Measurements from ENCODE around the gene ABLIM1.

The ABLIM1 gene

DNA sequence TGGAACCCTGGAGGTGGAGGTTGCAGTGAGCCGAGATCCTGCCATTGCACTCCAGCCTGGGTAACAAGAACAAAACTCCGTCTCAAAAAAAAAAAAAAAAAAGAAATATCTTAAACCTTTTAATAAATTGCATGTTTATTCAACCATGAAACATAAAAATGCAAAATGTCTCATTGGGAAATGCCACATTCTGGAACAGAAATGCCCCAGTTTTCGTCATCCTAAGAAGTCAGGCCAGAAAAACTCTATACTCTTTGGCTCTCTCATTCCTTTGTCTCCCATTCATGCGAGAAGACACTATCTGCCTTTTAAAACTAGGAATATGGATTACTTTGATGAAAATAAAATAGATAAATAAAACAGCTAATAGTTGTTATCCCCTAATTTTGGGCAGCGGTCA, 21.5 kb upstream of the ABLIM1 start:
- no peak for DNase-seq

DNA sequence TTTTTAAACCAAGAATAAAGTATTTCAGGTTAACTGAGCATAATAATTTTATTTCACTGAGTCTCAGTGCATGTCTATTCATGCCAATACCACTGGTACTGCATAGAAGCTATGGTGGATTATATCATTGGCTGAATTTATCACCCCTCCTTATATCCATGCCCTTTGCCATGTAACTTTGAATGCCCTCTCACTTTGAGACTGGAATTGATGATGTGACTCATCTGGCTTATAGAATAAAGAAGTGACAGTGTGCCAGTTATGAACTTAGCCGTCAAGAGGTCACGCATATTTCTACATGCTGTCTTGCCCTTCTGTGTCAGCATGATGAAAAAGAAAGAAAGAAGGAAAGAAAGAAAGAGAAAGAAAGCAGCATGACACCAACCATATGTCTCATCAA, 20.7 kb upstream of the ABLIM1 start:
- no peak for DNase-seq

DNA sequence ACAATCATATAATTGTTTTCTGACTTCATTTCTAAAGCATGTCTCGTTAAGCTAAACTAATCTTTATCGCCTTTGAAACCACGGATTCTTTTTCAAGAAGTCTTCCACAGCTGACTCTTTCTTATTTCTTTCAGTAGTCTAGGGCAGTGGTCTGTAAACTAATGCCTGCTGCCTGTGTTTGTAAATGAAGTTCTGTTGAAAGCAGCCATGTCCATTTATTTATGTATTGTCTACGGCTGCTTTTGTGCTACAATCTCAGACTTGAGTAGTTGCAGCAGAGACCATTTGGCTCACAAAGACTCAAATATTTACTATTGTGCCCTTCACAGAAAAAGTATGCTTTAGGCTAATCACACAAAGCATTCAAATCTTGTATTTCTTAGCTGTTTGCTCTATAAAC, 20.3 kb upstream of the ABLIM1 start:
- no peak for DNase-seq

DNA sequence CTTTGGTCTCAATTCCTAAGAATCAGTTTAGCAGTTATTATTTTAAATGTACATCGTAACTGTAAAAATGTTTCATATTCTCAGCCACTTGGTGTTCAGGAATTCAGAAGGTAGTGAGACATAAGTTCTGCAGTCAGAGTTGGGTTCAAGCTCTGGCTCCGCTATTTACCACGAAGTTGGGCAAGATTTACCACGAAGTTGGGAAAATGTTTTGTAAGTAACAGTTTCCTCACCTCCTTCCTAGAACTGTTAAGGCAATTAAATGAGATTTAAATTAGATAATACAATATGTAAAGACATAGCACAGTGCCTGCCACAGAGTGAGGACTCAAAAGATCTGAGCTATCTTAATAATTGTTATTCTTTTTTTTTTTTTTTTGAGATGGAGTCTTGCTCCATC, 16.3 kb upstream of the ABLIM1 start:
- DNase-seq, result no peak

DNA sequence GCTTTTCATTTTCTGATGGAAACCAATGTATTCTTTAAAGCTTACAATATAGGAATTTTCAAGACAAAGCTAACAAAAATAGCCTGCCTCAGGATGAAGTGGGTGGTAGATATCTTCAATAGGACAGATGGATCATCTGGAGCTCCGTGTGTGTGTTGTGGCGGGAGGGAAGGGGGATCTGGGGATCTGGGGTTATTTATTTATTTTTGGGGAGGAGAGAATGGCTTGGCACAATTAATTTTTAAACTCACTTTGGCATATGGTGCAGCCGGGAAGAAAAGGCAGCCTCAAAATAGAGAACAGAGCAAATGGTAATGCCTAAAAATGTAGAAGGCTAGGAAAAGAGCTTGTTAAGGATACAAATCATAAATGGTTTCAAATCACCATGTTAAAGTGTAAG, 11.6 kb upstream of the ABLIM1 start:
- no peak for DNase-seq

DNA sequence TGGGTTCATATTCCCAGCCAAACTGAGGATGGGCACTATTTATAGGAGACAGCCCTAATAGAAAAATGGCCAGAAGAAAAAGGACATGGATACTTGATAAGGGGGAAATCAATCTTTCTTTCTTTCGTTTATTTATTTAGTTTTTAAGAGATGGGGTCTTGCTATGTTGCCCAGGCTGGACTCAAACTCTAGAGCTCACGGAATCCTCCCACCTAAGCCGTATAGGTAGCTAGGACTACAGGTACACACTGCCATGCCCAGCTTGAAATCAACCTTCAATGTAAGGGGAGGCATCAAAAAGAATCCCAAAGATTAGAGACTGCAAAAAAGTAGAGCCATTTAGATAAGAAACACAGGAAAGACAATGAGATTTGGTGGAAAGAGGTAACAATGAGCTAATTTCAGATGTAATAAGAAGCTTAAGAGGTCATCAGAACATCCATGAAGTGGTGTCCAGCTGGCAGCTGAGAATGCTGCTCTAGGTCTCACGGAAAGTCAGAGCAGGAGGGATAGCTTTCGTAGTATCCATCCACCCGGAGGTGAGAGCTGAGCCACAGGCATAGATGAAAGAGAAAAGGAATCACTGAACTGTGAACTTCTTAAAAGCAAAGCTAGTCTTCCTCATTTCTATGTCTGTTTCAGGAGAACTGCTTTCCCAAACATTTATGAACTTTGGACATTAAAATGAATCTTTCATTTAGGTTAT, 10.5 kb upstream of the ABLIM1 start:
- no peak for DNase-seq

- DNase-seq, result no peak
Observed at GRCh38 chr10:114665873-114666272, 7.8 kb upstream of the ABLIM1 start.

- DNase-seq, result no peak
Observed at GRCh38 chr10:114665406-114665805, 7.3 kb upstream of the ABLIM1 start.

GRCh38 chr10:114664127-114664526, 6.1 kb upstream of the ABLIM1 start:
- no peak for DNase-seq

GRCh38 chr10:114663626-114664025, 5.6 kb upstream of the ABLIM1 start:
- DNase-seq, result no peak

DNA sequence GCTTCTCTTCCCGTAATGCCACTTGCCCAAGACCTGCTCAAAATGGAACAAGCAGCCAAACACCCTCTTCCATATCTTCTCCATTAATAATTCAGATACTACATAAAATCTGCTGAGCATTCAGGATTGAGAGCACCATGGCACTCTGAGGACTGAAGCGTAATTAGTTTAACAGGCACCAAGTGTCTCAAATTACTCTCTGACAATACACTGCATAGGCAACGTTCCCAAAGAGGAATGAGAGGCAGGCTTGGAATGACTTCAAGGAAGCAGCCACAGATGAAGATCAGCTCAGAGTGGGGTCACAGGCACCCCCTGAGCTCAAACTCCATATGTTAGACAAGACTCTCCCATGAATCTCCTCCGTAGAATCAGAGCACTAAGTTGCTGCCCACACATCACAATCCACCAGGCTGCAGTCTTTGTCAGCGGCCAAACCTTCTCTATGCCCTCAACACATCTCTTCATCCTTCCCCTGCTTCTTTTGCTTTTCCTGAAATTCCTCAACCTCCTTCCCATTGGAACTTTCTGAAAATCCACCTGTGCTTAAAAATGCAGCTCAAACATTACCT, 4.7 kb upstream of the ABLIM1 start:
- no peak for DNase-seq

DNA sequence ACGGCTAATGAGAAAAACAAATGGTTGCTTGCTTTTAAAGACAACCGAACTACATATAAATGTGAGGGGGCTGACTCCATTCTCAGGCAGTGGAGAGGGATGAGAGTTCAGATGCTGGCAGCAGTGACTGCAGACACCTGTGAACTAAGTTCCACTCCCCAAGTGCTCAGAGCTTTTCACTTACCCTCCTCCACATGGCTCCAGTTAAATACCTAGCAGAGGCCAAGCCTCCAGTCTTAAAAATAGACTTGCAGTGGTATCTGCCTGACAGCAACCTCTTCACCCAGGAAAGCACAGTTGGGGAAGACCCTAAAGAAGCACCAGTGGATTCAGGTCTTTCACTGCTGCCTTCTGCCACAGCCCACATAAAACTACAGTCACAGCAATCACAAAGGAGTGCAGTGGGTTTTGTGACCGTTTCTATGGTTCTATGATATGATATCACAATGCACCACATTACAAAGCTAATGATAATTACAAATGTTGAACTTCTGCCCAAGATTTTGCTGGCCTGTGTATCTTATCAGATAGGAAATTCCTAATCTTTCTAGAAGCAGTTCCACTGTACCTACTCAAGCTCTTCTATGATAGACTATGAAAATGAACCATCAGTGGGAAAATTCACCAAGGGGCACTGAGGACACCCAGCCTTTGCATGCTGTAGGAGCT, 3.3 kb upstream of the ABLIM1 start:
- no peak for DNase-seq

- no peak for DNase-seq
Observed at GRCh38 chr10:114655671-114656070, 2.4 kb downstream of the ABLIM1 start.

DNA sequence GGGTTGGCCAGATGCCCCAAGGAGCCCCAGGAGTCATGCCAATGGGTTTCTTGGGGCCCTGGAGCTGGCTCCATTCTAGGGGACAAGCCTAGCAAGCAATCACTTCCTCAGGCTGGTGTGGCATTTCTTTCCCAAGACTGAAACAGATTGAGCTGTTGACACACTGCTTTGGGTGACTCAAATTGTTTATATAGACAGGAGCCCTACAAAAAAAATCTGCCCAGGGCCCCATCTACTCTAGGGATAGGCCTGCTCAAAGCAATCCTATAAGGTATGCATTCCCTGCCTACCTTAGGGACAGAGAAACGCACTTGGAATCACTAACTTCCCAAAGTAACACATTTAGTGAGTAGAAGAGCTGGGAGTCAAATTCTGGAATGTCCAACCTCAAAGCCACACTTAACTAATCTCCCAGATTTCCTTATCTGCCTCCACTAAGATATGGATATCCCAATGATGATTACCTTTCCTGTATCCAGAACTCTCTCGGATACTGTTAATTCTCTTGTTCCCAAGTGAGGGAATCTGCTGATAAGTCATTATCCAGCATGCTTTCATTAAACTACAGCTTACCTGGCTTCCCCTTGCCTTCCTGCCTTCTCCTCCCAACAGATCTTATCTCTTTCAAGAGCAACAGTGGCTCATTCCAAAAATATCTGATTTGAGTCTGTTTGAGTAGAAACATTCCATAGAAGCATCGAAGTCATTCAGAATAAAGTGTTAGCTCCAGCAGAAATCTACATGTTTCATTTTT, 3.1 kb downstream of the ABLIM1 start:
- DNase-seq, result no peak

- no peak for DNase-seq
Observed at GRCh38 chr10:114653926-114654325, 4.1 kb downstream of the ABLIM1 start.

- DNase-seq, result no peak
Observed at GRCh38 chr10:114652402-114653368, 5.4 kb downstream of the ABLIM1 start.

GRCh38 chr10:114650831-114651230, 7.2 kb downstream of the ABLIM1 start:
- DNase-seq, result no peak

GRCh38 chr10:114650266-114650665, 7.8 kb downstream of the ABLIM1 start:
- DNase-seq, result no peak

- DNase-seq, result no peak
Observed at GRCh38 chr10:114649217-114649903, 8.7 kb downstream of the ABLIM1 start.

GRCh38 chr10:114648368-114648767, 9.7 kb downstream of the ABLIM1 start:
- DNase-seq, result no peak

DNA sequence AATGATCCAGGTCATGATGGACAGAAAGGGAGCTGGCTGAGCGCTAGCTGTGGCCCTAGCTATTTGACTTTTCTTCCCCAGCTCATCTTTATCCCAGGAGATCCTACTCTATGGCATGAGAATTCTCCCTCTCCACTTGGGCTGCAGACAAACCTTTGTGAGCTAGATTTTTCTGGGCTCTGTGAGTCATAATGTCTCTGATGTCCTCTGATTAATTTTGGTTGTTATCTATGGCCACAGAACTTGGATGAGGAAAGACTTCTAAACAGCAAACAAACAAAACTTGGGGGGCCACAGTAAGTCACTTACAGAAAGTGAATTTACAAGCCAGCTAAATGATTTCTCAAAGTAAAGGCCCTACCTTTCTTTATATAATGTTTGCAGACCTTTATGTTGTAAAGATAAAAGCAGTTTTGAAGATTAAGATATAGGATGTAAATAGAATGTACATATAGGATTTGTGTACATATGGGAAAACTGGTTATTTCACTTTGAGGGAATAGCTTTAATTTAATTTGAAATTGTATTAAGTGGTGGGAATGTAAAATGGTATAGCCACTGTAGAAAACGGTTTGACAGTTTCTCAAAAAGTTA, 10.4 kb downstream of the ABLIM1 start:
- no peak for DNase-seq

DNA sequence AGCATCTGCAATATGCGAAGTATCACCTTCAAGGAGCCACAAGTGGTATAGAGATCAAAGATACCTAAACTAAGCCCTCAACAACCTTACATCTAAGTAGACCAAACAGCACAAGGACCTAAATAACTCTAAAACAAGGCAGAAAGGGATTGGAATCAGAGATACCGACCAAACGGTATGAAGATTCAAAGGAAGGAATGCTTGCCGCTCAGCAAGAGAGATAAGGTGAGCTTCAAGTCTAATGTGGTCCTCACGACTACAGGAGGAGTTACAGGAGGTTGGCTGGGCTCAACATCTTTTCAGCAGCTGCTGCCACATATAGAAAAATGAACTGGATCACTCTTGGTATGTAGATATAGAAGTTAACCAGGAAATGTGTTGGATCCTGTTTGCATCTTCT, 11.6 kb downstream of the ABLIM1 start:
- DNase-seq, result no peak

Measured in activated CD8-positive, alpha-beta memory T cell treated with anti-CD3 and anti-CD28 coated beads, Interleukin-2, amount 50 U/mL, for 4 hours (primary cell).